ENCODE data around the gene HADHB. TPM values are rescaled to one million over a fixed set of nuclear protein-coding genes. Genes with fewer than 3 reads are reported as not detected.

HADHB gene
- polyA plus RNA-seq, 1 of the 3 experiments (the other 2 are of a cell fraction): 108 TPM

DNA sequence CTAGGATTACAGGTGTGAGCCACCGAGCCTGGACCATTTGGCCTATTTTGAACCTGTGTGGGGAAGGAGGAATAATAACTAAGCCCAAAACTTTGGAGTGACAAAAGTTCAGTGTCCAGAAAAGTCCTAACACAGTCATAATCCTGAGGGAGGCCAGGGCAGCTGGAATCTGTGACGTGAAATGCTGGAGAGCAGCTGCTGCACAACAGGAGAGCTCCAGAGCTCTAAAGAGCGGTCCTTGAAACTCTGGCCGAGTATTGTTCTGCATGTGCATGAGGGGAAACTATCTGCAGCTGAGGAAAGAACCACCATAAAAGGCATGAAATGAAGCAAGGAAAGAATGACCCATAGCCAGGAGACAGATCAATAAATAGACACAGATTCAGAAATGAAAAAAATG lies 28.2 kb upstream of the HADHB start:
- Histone ChIP-seq H3K36me3 (replicated peaks in 1 of 2; ENCODE audit: control insufficient read depth in 1 of 2, insufficient read depth in 2 of 2, low read length in 1 of 2) (peaks cover 54 to 75% of the 10 kb centered on the region in 2 experiments), H3K9ac (no peak overlapping the region), H3K4me1 (ENCODE audit: control insufficient read depth in 1 of 2, insufficient read depth in 2 of 2, low read depth in 1 of 2, low read length in 1 of 2) (no peaks in the 10 kb centered on the region), H3K79me2 (ENCODE audit: insufficient read depth) (no peaks in the 10 kb centered on the region), H3K4me3 (ENCODE audit: low read depth in 2 of 2, low read length in 1 of 2) (no peak overlapping the region), H3K4me2 (no peak overlapping the region), H3K27ac (ENCODE audit: low read depth in 2 of 2, low read length in 1 of 2) (no peak overlapping the region), H3F3A (replicated peaks; ENCODE audit: insufficient read depth) (no peaks in the 10 kb centered on the region), H4K20me1 (ENCODE audit: insufficient read depth) (no peaks in the 10 kb centered on the region), H3K27me3 (ENCODE audit: insufficient read depth) (no peaks in the 10 kb centered on the region), H2AFZ (ENCODE audit: low read depth) (no peak overlapping the region), H3K9me2 (no peaks in the 10 kb centered on the region), H3K9me3 (no peaks in the 10 kb centered on the region)
- TF ChIP-seq, protein P1, sequence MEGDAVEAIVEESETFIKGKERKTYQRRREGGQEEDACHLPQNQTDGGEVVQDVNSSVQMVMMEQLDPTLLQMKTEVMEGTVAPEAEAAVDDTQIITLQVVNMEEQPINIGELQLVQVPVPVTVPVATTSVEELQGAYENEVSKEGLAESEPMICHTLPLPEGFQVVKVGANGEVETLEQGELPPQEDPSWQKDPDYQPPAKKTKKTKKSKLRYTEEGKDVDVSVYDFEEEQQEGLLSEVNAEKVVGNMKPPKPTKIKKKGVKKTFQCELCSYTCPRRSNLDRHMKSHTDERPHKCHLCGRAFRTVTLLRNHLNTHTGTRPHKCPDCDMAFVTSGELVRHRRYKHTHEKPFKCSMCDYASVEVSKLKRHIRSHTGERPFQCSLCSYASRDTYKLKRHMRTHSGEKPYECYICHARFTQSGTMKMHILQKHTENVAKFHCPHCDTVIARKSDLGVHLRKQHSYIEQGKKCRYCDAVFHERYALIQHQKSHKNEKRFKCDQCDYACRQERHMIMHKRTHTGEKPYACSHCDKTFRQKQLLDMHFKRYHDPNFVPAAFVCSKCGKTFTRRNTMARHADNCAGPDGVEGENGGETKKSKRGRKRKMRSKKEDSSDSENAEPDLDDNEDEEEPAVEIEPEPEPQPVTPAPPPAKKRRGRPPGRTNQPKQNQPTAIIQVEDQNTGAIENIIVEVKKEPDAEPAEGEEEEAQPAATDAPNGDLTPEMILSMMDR (IDR thresholded peaks at IDR 0.05): no peak
- TF ChIP-seq RXRA (IDR thresholded peaks at IDR 0.05; ENCODE audit: borderline replicate concordance, low read depth) (no peak), CHD2 (IDR thresholded peaks at IDR 0.05; ENCODE audit: low read length, partially characterized antibody) (no peak), TAF1 (IDR thresholded peaks at IDR 0.05; ENCODE audit: borderline replicate concordance, low read depth, low read length) (no peak), EZH2phosphoT487 (IDR thresholded peaks at IDR 0.05; ENCODE audit: borderline replicate concordance, low read depth) (no peak), EP300 (IDR thresholded peaks at IDR 0.05; ENCODE audit: borderline replicate concordance in 1 of 2, low read depth in 1 of 2, low read length in 1 of 2) (no peak), RAD21 (IDR thresholded peaks at IDR 0.05; ENCODE audit: low read length) (no peak), SMC3 (IDR thresholded peaks at IDR 0.05; ENCODE audit: low read depth, low read length) (no peak), FOXJ3 (CRISPR knock-in tag; IDR thresholded peaks at IDR 0.05) (no peak), ELF1 (IDR thresholded peaks at IDR 0.05) (no peak), MXI1 (IDR thresholded peaks at IDR 0.05; ENCODE audit: low read depth, low read length) (no peak), POLR2AphosphoS5 (IDR thresholded peaks at IDR 0.05; ENCODE audit: low read depth, low read length) (no peak), RFX5 (IDR thresholded peaks at IDR 0.05; ENCODE audit: low read length) (no peak), SIN3A (IDR thresholded peaks at IDR 0.05; ENCODE audit: borderline replicate concordance, low read depth, low read length) (no peak), TCF12 (IDR thresholded peaks at IDR 0.05) (no peak)
- TF ChIP-seq, protein P2, sequence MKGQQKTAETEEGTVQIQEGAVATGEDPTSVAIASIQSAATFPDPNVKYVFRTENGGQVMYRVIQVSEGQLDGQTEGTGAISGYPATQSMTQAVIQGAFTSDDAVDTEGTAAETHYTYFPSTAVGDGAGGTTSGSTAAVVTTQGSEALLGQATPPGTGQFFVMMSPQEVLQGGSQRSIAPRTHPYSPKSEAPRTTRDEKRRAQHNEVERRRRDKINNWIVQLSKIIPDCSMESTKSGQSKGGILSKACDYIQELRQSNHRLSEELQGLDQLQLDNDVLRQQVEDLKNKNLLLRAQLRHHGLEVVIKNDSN (IDR thresholded peaks at IDR 0.05; ENCODE audit: borderline replicate concordance, low read depth): no peak
- POLR2A ChIA-PET: interaction anchor here (0.6 kb wide), 1 partner anchor 27 kb away, joined by 4 read pairs; no protein-coding TSS in a partner anchor
- WGBS (ENCODE audit: low lambda C conversion rate): 93% methylated on average over 4 of the region's 4 CpGs
- CTCF ChIA-PET: interaction anchor here (1.0 to 1.6 kb wide), 2 partner anchors 27 to 55 kb away, joined by 4 read pairs; no protein-coding TSS in a partner anchor
- no peak for DNase-seq

DNA sequence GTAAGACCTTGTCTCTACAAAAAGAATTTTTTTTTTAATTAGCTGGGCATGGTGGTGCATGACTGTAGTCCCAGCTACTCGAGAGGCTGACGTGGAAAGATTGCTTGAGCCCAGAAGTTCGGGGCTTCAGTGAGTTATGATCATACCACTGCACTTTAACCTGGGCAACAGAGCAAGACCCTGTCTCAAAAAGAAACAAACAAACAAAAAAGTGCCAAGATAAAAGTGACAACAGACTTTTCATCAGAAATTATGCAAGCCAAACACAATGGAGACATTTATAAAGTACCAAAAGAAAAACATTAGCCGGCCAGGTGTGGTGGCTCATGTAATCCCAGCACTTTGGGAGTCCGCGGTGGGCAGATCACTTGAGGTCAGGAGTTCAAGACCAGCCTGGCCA lies 27.0 kb upstream of the HADHB start:
- H3K9me3 ChIP-seq: no peaks in the 10 kb centered on the region
- no peak for DNase-seq
- H3K79me2 ChIP-seq (ENCODE audit: insufficient read depth): no peaks in the 10 kb centered on the region
- ChIA-PET CTCF (interaction anchor here (1.0 to 1.6 kb wide), 2 partner anchors 18 to 29 kb away, joined by 3 to 4 read pairs; no protein-coding TSS in a partner anchor), POLR2A (no interaction called here)
- no peaks in the 10 kb centered on the region for H4K20me1 ChIP-seq (ENCODE audit: insufficient read depth)
- H3K27me3 ChIP-seq (ENCODE audit: insufficient read depth): no peaks in the 10 kb centered on the region
- H3K4me3 ChIP-seq (ENCODE audit: low read depth in 2 of 2, low read length in 1 of 2): no peak overlapping the region
- H3K36me3 ChIP-seq (replicated peaks in 1 of 2; ENCODE audit: control insufficient read depth in 1 of 2, insufficient read depth in 2 of 2, low read length in 1 of 2): peaks cover 50 to 69% of the 10 kb centered on the region in 2 experiments
- WGBS (ENCODE audit: low lambda C conversion rate): 78% methylated on average over 6 of the region's 6 CpGs
- TF ChIP-seq, protein P3, sequence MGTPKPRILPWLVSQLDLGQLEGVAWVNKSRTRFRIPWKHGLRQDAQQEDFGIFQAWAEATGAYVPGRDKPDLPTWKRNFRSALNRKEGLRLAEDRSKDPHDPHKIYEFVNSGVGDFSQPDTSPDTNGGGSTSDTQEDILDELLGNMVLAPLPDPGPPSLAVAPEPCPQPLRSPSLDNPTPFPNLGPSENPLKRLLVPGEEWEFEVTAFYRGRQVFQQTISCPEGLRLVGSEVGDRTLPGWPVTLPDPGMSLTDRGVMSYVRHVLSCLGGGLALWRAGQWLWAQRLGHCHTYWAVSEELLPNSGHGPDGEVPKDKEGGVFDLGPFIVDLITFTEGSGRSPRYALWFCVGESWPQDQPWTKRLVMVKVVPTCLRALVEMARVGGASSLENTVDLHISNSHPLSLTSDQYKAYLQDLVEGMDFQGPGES (IDR thresholded peaks at IDR 0.05; ENCODE audit: low read depth, low read length): no peak
- TF ChIP-seq ELF1 (IDR thresholded peaks at IDR 0.05) (no peak), NRF1 (IDR thresholded peaks at IDR 0.05; ENCODE audit: low read depth, low read length) (no peak), RFX5 (IDR thresholded peaks at IDR 0.05; ENCODE audit: low read length) (no peak), NFIC (IDR thresholded peaks at IDR 0.05; ENCODE audit: borderline replicate concordance) (no peak), FOXM1 (IDR thresholded peaks at IDR 0.05; ENCODE audit: low read depth) (no peak), SMC3 (IDR thresholded peaks at IDR 0.05; ENCODE audit: low read depth, low read length) (no peak), MXI1 (IDR thresholded peaks at IDR 0.05; ENCODE audit: low read depth, low read length) (no peak), GABPA (IDR thresholded peaks at IDR 0.05; ENCODE audit: low read depth) (no peak), EZH2phosphoT487 (IDR thresholded peaks at IDR 0.05; ENCODE audit: borderline replicate concordance, low read depth) (no peak), FOSL2 (IDR thresholded peaks at IDR 0.05; ENCODE audit: borderline replicate concordance, low read depth) (no peak), FOXJ3 (CRISPR knock-in tag; IDR thresholded peaks at IDR 0.05) (no peak)
- TF ChIP-seq, protein P4, sequence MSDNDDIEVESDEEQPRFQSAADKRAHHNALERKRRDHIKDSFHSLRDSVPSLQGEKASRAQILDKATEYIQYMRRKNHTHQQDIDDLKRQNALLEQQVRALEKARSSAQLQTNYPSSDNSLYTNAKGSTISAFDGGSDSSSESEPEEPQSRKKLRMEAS (IDR thresholded peaks at IDR 0.05; ENCODE audit: low read depth): no peak
- TF ChIP-seq, protein P5, sequence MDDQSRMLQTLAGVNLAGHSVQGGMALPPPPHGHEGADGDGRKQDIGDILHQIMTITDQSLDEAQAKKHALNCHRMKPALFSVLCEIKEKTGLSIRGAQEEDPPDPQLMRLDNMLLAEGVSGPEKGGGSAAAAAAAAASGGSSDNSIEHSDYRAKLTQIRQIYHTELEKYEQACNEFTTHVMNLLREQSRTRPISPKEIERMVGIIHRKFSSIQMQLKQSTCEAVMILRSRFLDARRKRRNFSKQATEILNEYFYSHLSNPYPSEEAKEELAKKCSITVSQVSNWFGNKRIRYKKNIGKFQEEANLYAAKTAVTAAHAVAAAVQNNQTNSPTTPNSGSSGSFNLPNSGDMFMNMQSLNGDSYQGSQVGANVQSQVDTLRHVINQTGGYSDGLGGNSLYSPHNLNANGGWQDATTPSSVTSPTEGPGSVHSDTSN (IDR thresholded peaks at IDR 0.05): no peak
- H3K9ac ChIP-seq: no peak overlapping the region
- H2AFZ ChIP-seq (ENCODE audit: low read depth): no peak overlapping the region
- no peaks in the 10 kb centered on the region for H3K4me1 ChIP-seq (ENCODE audit: control insufficient read depth in 1 of 2, insufficient read depth in 2 of 2, low read depth in 1 of 2, low read length in 1 of 2)
- H3K27ac ChIP-seq (ENCODE audit: low read depth in 2 of 2, low read length in 1 of 2): no peak overlapping the region
- no peak overlapping the region for H3K4me2 ChIP-seq
- H3F3A ChIP-seq (replicated peaks; ENCODE audit: insufficient read depth): no peaks in the 10 kb centered on the region
- H3K9me2 ChIP-seq: no peaks in the 10 kb centered on the region
